Panc1 (cell line): ENCODE measurements around the gene RWDD1. TPM values are rescaled to one million over a fixed set of nuclear protein-coding genes. Genes with fewer than 3 reads are reported as not detected.

Experiments used
- ATAC-seq: fragments of 200-7000 bp; cut with Tn5 transposase; 2 replicates; pipeline ENCODE4 v1.9.1; 2020; ENCODE audit warnings: mild to moderate bottlenecking, moderate library complexity
- BruUV-seq: library from RNA; stranded (reverse); fragments of 400-500 nt; replicated peaks from 2 replicates; lab custom pipeline; 2021; lab: Mats Ljungman, UMichigan
- CTCF ChIA-PET: fragments of 300-600 bp; sonication (Branson Sonifier 250); formaldehyde crosslinking; loops from one replicate; lab custom pipeline; 2022; ENCODE audit warnings: antibody characterized with exemption; lab: Charles Lee
- POLR2A ChIA-PET: fragments of 300-600 bp; sonication (Branson Sonifier 250); formaldehyde crosslinking; loops from one replicate; lab custom pipeline; 2022; ENCODE audit warnings: antibody characterized with exemption; lab: Charles Lee
- DNase-seq: peaks from one replicate; pipeline ENCODE4 v3.0.0-alpha.2; 2010; ENCODE audit warnings: low read depth, low spot score
- H3K27ac ChIP-seq: 2 replicates; pipeline ENCODE4 v1.5.1; 2011; ENCODE audit warnings: mild to moderate bottlenecking, low read length, inconsistent platforms
- H3K27me3 ChIP-seq: fragments of 200-500 bp; sonication (Bioruptor generic); 2 replicates; pipeline ENCODE4 v1.6.0; 2014; ENCODE audit warnings: low read length, inconsistent platforms; ENCODE audit not compliant: control insufficient read depth, insufficient read depth
- H3K36me3 ChIP-seq: fragments of 200-500 bp; sonication (Bioruptor generic); 2 replicates; pipeline ENCODE4 v1.5.1; 2014; ENCODE audit warnings: inconsistent platforms, mild to moderate bottlenecking, low read length, moderate library complexity; ENCODE audit not compliant: control insufficient read depth, insufficient read depth
- H3K4me1 ChIP-seq: 2 replicates; pipeline ENCODE4 v1.5.1; 2011; ENCODE audit warnings: inconsistent platforms, mild to moderate bottlenecking, low read length, moderate library complexity; ENCODE audit not compliant: control insufficient read depth, insufficient read depth
- H3K4me3 ChIP-seq, 2 experiments: 2 replicates each; pipeline ENCODE4 v1.5.1; 2011 to 2012; ENCODE audit warnings: low read depth in 2 of 2, low read length in 2 of 2, mild to moderate bottlenecking in 2 of 2, inconsistent platforms in 1 of 2, moderate library complexity in 1 of 2
- H3K9me3 ChIP-seq: fragments of 200-500 bp; sonication (Bioruptor generic); 2 replicates; pipeline ENCODE4 v1.5.1; 2014; ENCODE audit warnings: low read depth, mild to moderate bottlenecking, inconsistent platforms, low read length, moderate library complexity; ENCODE audit not compliant: control insufficient read depth, insufficient read depth
- CTCF ChIP-seq: fragments of 450-650 bp; IDR thresholded peaks from 2 replicates; pipeline ENCODE4 v1.5.1; 2017; ENCODE audit warnings: mild to moderate bottlenecking
- POLR2AphosphoS5 ChIP-seq: IDR thresholded peaks from 2 replicates; pipeline ENCODE4 v1.6.1; 2012; ENCODE audit warnings: mild to moderate bottlenecking, low read depth, low read length, moderate library complexity
- REST ChIP-seq, 2 experiments: IDR thresholded peaks; 2 replicates each; pipeline ENCODE4 v1.6.1; 2011 to 2012; ENCODE audit warnings: low read depth in 2 of 2, control low read depth in 1 of 2, low read length in 1 of 2, mild to moderate bottlenecking in 1 of 2, moderate library complexity in 1 of 2; ENCODE audit not compliant: insufficient read depth in 1 of 2
- SIN3A ChIP-seq: IDR thresholded peaks from 2 replicates; pipeline ENCODE4 v1.6.1; 2012; ENCODE audit warnings: low read depth, mild to moderate bottlenecking, low read length, moderate library complexity, borderline replicate concordance; ENCODE audit not compliant: insufficient read depth
- TCF7L2 ChIP-seq: IDR thresholded peaks from 2 replicates; pipeline ENCODE4 v1.6.1; 2011; ENCODE audit warnings: mild to moderate bottlenecking, low read depth, low read length, inconsistent platforms
- in situ Hi-C: cut with HindIII; loops from 2 replicates; pipeline ENCODE4 v1.10.0; 2016; ENCODE audit warnings: low sequenced_read_pairs, low pct_unique_long_range_greater_than_20kb
- intact Hi-C: fragments of 100-400 bp; cut with micrococcal nuclease; formaldehyde crosslinking; loops from one replicate; pipeline ENCODE4 v1.10.0; 2022; ENCODE audit not compliant: unreplicated experiment
- total RNA-seq: library from RNA; stranded (reverse); gene quantifications from one replicate; pipeline ENCODE4 v1.2.1, GENCODE V29; 2021; ENCODE audit not compliant: unreplicated experiment

Gene RWDD1
- total RNA-seq, 1 experiment from 2014 or later = 68.0 TPM

GRCh38 chr6:116571683-116572000 lies 338 bp downstream of the RWDD1 start:
- Histone ChIP-seq H3K9me3 (no peaks in the 10 kb centered on the region), H3K27ac (peak overlapping the region; percentile 98), H3K27me3 (no peaks in the 10 kb centered on the region), H3K4me3 (peak overlapping the region; percentile 83 to 97), H3K36me3 (peaks cover 7% of the 10 kb centered on the region), H3K4me1 (peaks cover 22% of the 10 kb centered on the region)
- ChIA-PET POLR2A (interaction anchor here (0.6 to 0.9 kb wide), 3 partner anchors 9 to 480 kb away, joined by 3 to 5 read pairs (median 4); no protein-coding TSS in a partner anchor), CTCF (no interaction called here)
- in situ Hi-C loops (no loop called here), intact Hi-C loops (no loop called here)
- DNase-seq = no peak
- TF ChIP-seq SIN3A = no peak
- no peak for TF ChIP-seq REST (IDR thresholded peaks at IDR 0.05; ENCODE audit: insufficient read depth in 1 of 2, low read depth in 2 of 2, low read length in 1 of 2)
- TF ChIP-seq TCF7L2 = no peak
- TF ChIP-seq POLR2AphosphoS5 = no peak
- no peak for TF ChIP-seq CTCF
- BruUV-seq = no TSS peak
- no peak for ATAC-seq

DNA sequence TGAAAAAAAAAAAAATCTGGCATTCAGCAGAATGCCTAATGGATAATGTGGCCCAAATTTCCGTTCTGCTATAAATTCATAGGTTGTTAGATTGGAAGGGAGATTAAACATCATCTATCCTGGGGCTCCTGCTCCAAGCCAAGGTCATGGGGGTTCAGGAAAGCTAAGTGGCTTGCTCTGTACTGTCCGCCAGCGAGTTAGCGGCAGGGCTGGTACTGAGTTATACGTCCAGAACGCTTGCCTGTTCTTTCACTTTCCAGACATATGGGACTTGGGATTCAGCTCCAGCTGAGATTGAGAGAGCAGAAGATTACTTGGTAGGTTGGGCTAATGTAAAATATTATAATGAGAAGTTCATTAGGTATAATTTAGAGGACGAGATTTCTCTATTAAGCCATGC lies 858 bp downstream of the RWDD1 start:
- ChIA-PET POLR2A (no interaction called here), CTCF (interaction anchor here (0.6 to 0.9 kb wide), 2 partner anchors 303 to 353 kb away, joined by 3 read pairs; no protein-coding TSS in a partner anchor)
- H3K4me3 ChIP-seq = peak overlapping the region; percentile 83 to 97
- peaks cover 9% of the 10 kb centered on the region for H3K36me3 ChIP-seq
- H3K27me3 ChIP-seq = no peaks in the 10 kb centered on the region
- intact Hi-C loops (no loop called here), in situ Hi-C loops (no loop called here)
- no peak for DNase-seq
- H3K27ac ChIP-seq = peak overlapping the region; percentile 98
- BruUV-seq = no TSS peak
- H3K4me1 ChIP-seq = peaks cover 22% of the 10 kb centered on the region
- H3K9me3 ChIP-seq = no peaks in the 10 kb centered on the region
- no peak for TF ChIP-seq SIN3A
- no peak for TF ChIP-seq CTCF
- no peak for TF ChIP-seq REST (IDR thresholded peaks at IDR 0.05; ENCODE audit: insufficient read depth in 1 of 2, low read depth in 2 of 2, low read length in 1 of 2)
- TF ChIP-seq POLR2AphosphoS5 = no peak
- TF ChIP-seq TCF7L2 = no peak
- no peak for ATAC-seq
